Epidermal melanocyte (primary cell): ENCODE results near the gene ODAD3.
A peak's percentile ranks its signal among the peaks of the same experiment; 100 is the strongest.

Experiments used
- DNase-seq: peaks from one replicate; pipeline ENCODE4 v3.0.0; 2011; ENCODE audit warnings: low spot score; ENCODE audit not compliant: insufficient read length

ODAD3 gene

DNA sequence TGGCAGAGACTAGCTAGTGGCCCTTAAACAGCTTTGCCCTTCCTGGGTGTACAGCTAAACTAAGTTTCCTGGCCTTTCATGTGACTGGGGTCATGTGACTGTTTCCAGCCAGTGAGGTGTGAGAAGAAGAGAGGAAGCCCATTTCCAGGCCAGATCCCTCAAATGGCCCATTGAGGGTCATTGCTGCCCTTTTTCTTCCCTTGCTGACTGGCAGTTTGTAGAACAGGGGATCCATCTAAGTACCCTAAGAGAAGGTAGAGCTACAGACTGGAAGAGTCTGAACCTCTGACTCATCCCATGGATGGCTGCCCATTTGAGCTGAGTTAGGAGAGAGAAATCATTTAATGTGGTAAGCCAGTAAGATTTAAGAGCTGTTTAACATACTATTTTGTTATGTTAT is 57.7 kb downstream of the ODAD3 start:
- DNase-seq: no peak

- no peak for DNase-seq
Measured at GRCh38 chr19:11375143-11375948, 59.6 kb downstream of the ODAD3 start.

GRCh38 chr19:11374433-11375142 is 60.3 kb downstream of the ODAD3 start, which contains the start of gene SWSAP1:
TSS of gene SWSAP1 (plus strand) at chr19:11374666. CDS start at chr19:11374681, 15 bp downstream.
- peak; percentile 99 for DNase-seq

DNA sequence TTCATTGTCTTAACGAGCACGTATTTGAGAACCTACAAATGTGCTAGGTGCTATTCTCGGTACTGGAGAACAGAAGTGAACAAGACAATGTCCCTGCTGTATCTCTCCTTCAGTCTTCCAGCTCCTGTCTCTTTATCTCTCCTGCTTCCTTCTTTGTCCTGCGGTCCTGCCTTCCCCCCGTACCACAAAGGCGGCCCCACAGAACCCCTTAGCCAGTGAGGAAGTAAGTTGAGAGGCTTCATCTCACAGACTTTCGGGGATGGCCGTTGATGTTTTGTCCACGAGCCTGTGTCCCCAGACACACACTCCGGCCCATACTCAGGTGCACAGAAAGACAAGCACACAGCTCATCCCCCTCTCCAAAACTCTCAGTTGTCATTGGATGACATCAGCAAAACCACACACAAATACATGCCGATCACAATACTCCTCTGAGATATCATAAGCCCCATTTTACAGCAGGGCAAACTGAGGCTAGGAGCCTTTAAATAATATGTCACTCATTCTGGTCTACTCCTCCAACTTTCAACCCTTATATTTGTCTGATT is 61.0 kb downstream of the ODAD3 start:
- no peak for DNase-seq

- DNase-seq: no peak
Measured at GRCh38 chr19:11373166-11373884, 61.6 kb downstream of the ODAD3 start.

GRCh38 chr19:11370744-11371143 is 64.2 kb downstream of the ODAD3 start:
- no peak for DNase-seq
